HG03378 (cell line): ENCODE data around the gene DUSP8.
"Not testable (repeated sequence)": the region's sequence is repeated elsewhere in the genome, so short reads cannot be mapped to it uniquely, and the experiment has no call there.

Experiments used
- ATAC-seq: cut with Tn5 transposase; IDR thresholded peaks from one replicate; pipeline ENCODE4 v1.9.1; 2021; ENCODE audit warnings: mild to moderate bottlenecking, moderate library complexity; ENCODE audit not compliant: unreplicated experiment

Gene DUSP8

GRCh38 chr11:1589191-1589963 is 17.3 kb upstream of the DUSP8 start:
- ATAC-seq, result not testable (repeated sequence)

GRCh38 chr11:1586699-1587098 is 14.6 kb upstream of the DUSP8 start:
- no peak for ATAC-seq

- ATAC-seq, result not testable (repeated sequence)
These were observed 12.7 kb upstream of the DUSP8 start, which contains the start of gene KRTAP5-1 for GRCh38 chr11:1584661-1585370. KRTAP5-1 (minus strand) TSS chr11:1585283; CDS start chr11:1585249, 34 bp downstream.

GRCh38 chr11:1582909-1583308 is 10.8 kb upstream of the DUSP8 start:
- ATAC-seq, result not testable (repeated sequence)

GRCh38 chr11:1581976-1582375 is 9.9 kb upstream of the DUSP8 start:
- ATAC-seq, result no peak

- no peak for ATAC-seq
These were observed 4.8 kb upstream of the DUSP8 start for GRCh38 chr11:1576825-1577224.

GRCh38 chr11:1575756-1576155 is 3.7 kb upstream of the DUSP8 start:
- not testable (repeated sequence) for ATAC-seq

GRCh38 chr11:1574933-1575242 is 2.8 kb upstream of the DUSP8 start:
- ATAC-seq, result no peak

- no peak for ATAC-seq
These were observed 2.3 kb upstream of the DUSP8 start for GRCh38 chr11:1574238-1574932.

- no peak for ATAC-seq
These were observed 1.8 kb upstream of the DUSP8 start for GRCh38 chr11:1573903-1574237.

GRCh38 chr11:1573077-1573902 is 1.2 kb upstream of the DUSP8 start:
- ATAC-seq, result no peak

GRCh38 chr11:1571760-1572196 is 293 bp downstream of the DUSP8 start:
- no peak for ATAC-seq

- ATAC-seq, result no peak
These were observed 943 bp downstream of the DUSP8 start for GRCh38 chr11:1570896-1571759.

- no peak for ATAC-seq
These were observed 1.6 kb downstream of the DUSP8 start for GRCh38 chr11:1570531-1570895.

GRCh38 chr11:1570001-1570453 is 2.0 kb downstream of the DUSP8 start:
- ATAC-seq, result no peak

- ATAC-seq, result no peak
These were observed 2.8 kb downstream of the DUSP8 start for GRCh38 chr11:1569251-1569780.

GRCh38 chr11:1568441-1568911 is 3.6 kb downstream of the DUSP8 start:
- ATAC-seq, result no peak

GRCh38 chr11:1567721-1568100 is 4.4 kb downstream of the DUSP8 start:
- no peak for ATAC-seq

GRCh38 chr11:1567052-1567720 is 4.9 kb downstream of the DUSP8 start:
- ATAC-seq, result no peak
